Melanocyte of skin (primary cell): ENCODE data around the gene AGRN. TPM values are rescaled to one million over a fixed set of nuclear protein-coding genes. Genes with fewer than 3 reads are reported as not detected.

Source experiments
- small RNA-seq, 2 donors: library from RNA; depleted of rRNA; stranded (forward); fragments of <200 nt; gene quantifications; one replicate each; pipeline ENCODE3, GENCODE V24; 2012
- total RNA-seq, 2 donors: library from RNA; depleted of rRNA; stranded (reverse); fragments of >200 nt; gene quantifications; 2 replicates each; pipeline ENCODE4 v1.2.3, GENCODE V29; 2012

AGRN gene
- 100 to 1,000 TPM in 1 of 2 donors, 10 to 100 TPM in 1; 80.3 to 113 TPM for total RNA-seq

DNA sequence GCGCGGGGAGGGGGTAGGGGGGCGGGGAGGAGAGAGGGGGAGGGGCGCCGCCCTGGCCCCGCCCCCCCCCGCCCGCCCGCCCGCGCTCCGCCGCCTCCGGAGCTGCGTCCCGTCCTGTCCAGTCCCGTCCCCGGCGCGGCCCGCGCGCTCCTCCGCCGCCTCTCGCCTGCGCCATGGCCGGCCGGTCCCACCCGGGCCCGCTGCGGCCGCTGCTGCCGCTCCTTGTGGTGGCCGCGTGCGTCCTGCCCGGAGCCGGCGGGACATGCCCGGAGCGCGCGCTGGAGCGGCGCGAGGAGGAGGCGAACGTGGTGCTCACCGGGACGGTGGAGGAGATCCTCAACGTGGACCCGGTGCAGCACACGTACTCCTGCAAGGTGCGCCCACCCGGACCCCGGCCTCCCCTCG is at the start of gene AGRN:
Gene AGRN (plus strand): TSS at position 121 of the 405 bp plus-strand sequence. CDS start 53 bp downstream, at position 174.

DNA sequence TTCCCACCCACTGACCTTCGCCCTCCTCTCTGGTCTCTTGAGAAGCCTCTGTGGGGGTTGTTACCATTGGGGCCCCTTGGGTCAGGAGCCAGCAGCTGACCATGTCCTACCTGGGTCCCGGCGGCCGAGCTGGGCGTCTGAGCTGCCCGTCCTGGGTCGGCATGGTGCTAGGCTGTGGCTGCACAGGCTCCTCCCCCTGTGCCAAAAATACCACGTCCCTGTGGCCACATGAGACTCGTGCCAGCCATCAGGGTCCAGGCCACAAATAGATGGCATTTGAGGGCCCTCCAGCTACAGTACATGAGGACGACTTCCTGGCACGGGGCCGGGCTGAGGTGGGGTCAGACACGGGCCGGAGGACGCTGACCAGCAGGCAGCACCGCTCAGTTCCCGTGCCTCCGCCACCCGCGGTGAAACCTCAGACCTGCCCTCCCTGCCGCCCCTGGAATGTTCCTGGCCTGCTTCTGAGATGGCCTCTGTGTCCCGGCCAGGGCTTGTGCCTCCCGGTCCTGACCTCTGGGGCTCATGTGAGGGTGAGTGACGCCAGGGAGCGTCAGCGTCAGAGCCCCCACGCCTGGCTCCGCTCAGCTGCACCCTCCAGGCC is 37.9 kb upstream of the AGRN start, which contains the start of gene PERM1:
Gene PERM1 (minus strand): TSS at position 139 of the 604 bp plus-strand sequence. CDS start 1,064 bp downstream, outside the sequence.

DNA sequence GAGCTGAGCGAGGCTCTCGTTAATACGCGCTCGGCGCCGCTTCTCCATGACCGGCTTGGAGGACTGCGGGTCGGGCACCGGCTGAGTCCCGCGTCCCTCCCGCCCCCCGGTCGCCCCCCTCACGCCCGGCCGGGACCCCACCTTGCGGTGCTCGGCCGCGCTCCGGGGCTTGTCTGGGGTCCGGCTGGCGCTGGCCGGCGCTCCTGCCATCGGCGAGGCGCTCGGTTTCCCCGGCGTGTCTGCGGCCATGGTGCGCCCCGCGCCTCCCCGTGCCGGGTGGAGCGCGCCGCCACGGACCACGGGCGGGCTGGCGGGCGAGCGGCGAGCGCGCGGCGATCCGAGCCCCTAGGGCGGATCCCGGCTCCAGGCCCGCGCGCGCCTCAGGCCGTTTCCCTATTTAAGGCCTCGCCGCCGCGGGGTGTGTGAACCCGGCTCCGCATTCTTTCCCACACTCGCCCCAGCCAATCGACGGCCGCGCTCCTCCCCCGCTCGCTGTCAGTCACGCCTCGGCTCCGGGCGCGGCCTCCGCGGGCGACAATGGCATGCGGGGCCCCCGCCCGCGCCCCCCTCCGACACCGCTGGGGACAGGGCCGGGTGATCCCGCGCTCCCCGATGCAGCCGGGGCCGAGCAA is 20.1 kb upstream of the AGRN start, which contains the start of gene HES4:
Gene HES4 (minus strand): TSS at position 373 of the 632 bp plus-strand sequence. CDS start 124 bp downstream, at position 249.

DNA sequence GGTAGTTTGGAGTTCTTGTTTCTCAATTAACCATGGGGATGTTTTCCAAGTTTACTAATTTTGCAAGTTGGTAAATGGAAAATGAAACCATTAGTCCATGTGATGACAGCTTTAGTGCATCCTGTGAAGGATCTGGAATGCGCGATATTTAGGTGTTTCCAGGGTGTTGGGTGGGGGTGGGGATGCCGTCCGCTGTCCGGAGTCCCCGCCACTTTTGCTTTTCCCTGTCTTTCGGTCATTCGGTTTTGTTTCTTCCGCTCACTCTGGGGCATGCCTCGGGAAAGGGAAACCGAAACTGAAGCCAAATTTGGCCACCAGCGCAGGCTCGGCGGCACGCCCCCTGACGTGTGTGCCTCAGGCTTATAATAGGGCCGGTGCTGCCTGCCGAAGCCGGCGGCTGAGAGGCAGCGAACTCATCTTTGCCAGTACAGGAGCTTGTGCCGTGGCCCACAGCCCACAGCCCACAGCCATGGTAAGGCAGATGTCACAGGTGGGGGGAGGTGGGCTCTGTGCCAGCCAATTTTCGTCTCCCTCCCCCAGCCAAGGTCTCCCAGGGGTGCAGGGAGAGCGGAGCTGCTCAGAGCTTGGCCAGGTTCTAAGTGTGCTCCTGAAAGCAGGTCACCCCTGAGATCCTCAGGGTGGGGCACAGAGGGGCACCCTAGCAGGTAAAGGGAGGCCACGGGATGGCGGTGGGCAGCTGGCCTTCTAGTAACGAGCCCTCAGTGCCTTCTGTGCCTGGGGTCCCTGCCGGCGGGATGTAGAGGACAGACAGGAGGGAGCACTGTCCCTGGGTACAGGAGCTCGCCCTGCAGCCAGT is 6.6 kb upstream of the AGRN start, which contains the start of gene ISG15:
Gene ISG15 (plus strand): TSS at position 393 of the 817 bp plus-strand sequence. CDS start 77 bp downstream, at position 470.

DNA sequence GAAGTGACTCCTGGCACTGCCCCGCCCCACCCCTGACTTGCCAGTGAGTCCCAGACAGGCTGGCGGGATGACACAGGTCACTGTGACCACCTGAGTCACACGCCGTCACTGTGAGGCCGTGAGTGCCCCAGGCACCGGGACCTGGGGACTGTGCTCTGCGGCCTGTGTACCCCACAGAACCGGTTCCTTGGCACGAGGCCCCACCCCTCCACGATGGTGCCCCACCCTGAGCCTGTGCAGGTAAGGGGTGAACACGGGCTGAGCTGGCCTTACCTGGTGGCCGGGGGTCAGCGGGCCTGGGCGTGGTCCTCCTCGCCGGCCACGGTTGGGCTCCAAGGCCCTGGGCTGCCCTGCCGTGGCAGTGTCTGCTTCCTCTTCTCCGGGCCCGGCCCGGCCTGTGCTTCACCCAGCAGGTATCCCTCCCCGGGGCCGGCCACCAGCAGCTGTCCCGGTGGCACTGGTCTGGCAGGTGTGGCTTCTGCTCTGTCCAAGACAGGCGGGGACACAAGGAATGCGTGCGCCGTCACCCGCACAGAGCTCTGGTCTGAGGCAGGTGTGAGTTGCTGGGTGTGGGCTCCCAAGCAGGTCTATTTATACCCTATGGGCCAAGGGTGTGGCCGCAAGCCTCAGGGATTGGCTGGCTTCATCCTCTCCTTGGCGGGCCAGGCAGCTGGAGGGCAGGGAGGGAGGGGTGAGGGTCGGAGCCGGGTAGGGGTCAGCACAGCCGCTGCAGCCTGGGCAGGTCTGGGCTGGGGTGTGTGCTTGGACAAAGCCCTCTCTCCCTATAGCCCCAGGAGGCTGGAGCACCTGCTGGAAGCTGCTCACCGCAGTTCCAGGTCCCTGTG is 54.0 kb downstream of the AGRN start, which contains the start of gene RNF223:
Gene RNF223 (minus strand): TSS at position 564 of the 845 bp plus-strand sequence. CDS start 1,740 bp downstream, outside the sequence.

Small RNA genes within 50 kb of the gene (small RNA-seq; reads per million reads assigned to genes)
- 0 reads per million in 2 donors for gene AL645608.3

Other genes starting within 250 kb of the AGRN start
- under 1 TPM in 1 of 2 donors, not detected in 1; under 0.01 TPM for gene SAMD11, start 96.2 kb upstream of the AGRN start, total RNA-seq
- 100 to 1,000 TPM in 1 of 2 donors, 10 to 100 TPM in 1; 71.9 to 120 TPM for gene NOC2L, start 60.9 kb upstream of the AGRN start, total RNA-seq
- gene KLHL17, start 59.5 kb upstream of the AGRN start, total RNA-seq: 1 to 10 TPM; 5.7 to 8.3 TPM
- gene PLEKHN1, start 53.6 kb upstream of the AGRN start, total RNA-seq: under 1 TPM in 1 of 2 donors, not detected in 1; 0.67 TPM
- gene PERM1, start 38.0 kb upstream of the AGRN start, total RNA-seq: not detected
- 10 to 100 TPM; 32.0 to 57.1 TPM for gene HES4, start 20.0 kb upstream of the AGRN start, total RNA-seq
- 1,000 to 10,000 TPM; 2,813 to 2,877 TPM for gene ISG15, start 6.6 kb upstream of the AGRN start, total RNA-seq
- not detected for gene RNF223, start 54.2 kb downstream of the AGRN start, total RNA-seq
- 10 to 100 TPM in 1 of 2 donors, 1 to 10 TPM in 1; 8.6 to 12.0 TPM for gene C1orf159, start 96.0 kb downstream of the AGRN start, total RNA-seq
- gene TTLL10, start 153.8 kb downstream of the AGRN start, total RNA-seq: not detected
- gene TNFRSF18, start 186.5 kb downstream of the AGRN start, total RNA-seq: under 1 TPM in 1 of 2 donors, not detected in 1; 0.34 TPM
- gene TNFRSF4, start 194.0 kb downstream of the AGRN start, total RNA-seq: not detected
- 10 to 100 TPM; 79.5 to 88.9 TPM for gene SDF4, start 211.9 kb downstream of the AGRN start, total RNA-seq
- gene B3GALT6, start 212.1 kb downstream of the AGRN start, total RNA-seq: 10 to 100 TPM; 19.0 to 26.5 TPM
- not detected for gene C1QTNF12, start 226.6 kb downstream of the AGRN start, total RNA-seq